A673 (cell line): ENCODE results near the gene APBB1IP.

Experiments
- EZH2 ChIP-seq: fragments of 200-600 bp; sonication (generic); IDR thresholded peaks from 2 replicates; pipeline ENCODE4 v1.6.1; 2017; ENCODE audit warnings: borderline replicate concordance, low read depth, mild to moderate bottlenecking, mixed read lengths, antibody characterized with exemption, low read length; ENCODE audit not compliant: poor library complexity, severe bottlenecking
- TF ChIP-seq, protein P1 (sequence below): fragments of 300-800, 200-600 bp; sonication (generic); conservative IDR thresholded peaks from 2 replicates; pipeline ENCODE4 v1.5.1; 2017; ENCODE audit warnings: low read depth, mild to moderate bottlenecking, antibody characterized with exemption, low read length, moderate library complexity, mixed read lengths

DNA sequence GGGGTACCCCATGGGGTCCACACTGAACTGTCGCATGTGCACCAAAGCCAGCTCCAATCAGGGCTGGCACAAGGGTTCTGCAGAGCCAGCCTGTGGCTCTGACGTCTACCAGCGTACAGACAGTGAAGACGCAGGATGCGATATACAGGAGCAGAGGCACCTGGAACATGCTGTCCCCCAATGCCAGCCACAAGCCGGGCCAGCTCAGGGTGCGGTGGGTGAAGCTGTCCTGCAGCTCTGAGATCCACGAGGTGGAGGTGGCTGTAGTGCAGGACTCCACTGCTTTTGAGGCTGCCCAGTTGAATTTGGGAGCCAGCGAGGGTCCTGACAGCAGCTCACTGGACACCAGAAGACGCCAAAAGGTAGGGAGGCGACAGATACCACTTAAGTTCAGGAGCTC lies 148.1 kb downstream of the APBB1IP start:
- no peak for TF ChIP-seq EZH2
- TF ChIP-seq, protein P1, sequence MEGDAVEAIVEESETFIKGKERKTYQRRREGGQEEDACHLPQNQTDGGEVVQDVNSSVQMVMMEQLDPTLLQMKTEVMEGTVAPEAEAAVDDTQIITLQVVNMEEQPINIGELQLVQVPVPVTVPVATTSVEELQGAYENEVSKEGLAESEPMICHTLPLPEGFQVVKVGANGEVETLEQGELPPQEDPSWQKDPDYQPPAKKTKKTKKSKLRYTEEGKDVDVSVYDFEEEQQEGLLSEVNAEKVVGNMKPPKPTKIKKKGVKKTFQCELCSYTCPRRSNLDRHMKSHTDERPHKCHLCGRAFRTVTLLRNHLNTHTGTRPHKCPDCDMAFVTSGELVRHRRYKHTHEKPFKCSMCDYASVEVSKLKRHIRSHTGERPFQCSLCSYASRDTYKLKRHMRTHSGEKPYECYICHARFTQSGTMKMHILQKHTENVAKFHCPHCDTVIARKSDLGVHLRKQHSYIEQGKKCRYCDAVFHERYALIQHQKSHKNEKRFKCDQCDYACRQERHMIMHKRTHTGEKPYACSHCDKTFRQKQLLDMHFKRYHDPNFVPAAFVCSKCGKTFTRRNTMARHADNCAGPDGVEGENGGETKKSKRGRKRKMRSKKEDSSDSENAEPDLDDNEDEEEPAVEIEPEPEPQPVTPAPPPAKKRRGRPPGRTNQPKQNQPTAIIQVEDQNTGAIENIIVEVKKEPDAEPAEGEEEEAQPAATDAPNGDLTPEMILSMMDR: no peak
